ENCODE results near the gene GRM1. TPM values are rescaled to one million over a fixed set of nuclear protein-coding genes. Genes with fewer than 3 reads are reported as not detected.

The GRM1 gene
- total and polyA plus RNA-seq, 2 donors (not counting 1 experiment from before 2014, with no cell fraction given), result not detected

DNA sequence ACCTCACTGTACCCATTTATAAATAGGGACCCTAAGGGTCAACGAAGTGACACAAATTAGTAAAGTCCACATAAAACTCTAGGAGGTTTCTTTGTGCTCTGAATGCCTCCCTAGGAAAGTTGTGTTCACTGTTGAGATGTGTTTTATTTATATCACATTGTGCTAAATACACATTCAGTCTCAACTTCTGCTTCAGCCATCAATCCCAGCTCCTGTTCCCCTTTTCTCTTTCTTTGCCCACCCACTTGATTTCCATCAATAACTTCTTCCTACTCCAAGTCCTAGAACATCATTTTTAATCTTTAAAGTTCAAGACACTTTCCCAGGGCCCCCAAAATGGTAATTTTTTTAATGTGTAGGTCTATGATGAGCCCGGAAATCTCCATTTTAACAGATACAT, 306.5 kb downstream of the GRM1 start:
- H3K4me3 Mint-ChIP-seq, result no peak overlapping the region
- Histone ChIP-seq H3K36me3 (replicated peaks in 1 of 2; ENCODE audit: control extremely low read depth in 1 of 2, control insufficient read depth in 1 of 2, extremely low read depth in 1 of 2, insufficient read depth in 2 of 2, low read length in 1 of 2) (no peaks in the 10 kb centered on the region), H2AFZ (ENCODE audit: insufficient read depth, low read depth, low read length, poor library complexity, severe bottlenecking) (no peak overlapping the region), H3K27ac (ENCODE audit: low read length in 2 of 2) (no peak overlapping the region), H3K4me2 (replicated peaks; ENCODE audit: low read depth, low read length, poor library complexity, severe bottlenecking) (no peak overlapping the region), H3K9me3 (ENCODE audit: control extremely low read depth in 1 of 3, control insufficient read depth in 2 of 3, insufficient read depth in 1 of 3, low read length in 2 of 3) (no peaks in the 10 kb centered on the region), H3K4me3 (ENCODE audit: control extremely low read depth in 1 of 5, extremely low read depth in 1 of 5, insufficient read depth in 1 of 5, low read depth in 2 of 5, low read length in 4 of 5) (no peak overlapping the region), H3K27me3 (replicated peaks in 1 of 4; ENCODE audit: control extremely low read depth in 1 of 4, control insufficient read depth in 3 of 4, insufficient read depth in 4 of 4, low read length in 3 of 4) (no peaks in the 10 kb centered on the region), H3K9ac (ENCODE audit: low read length) (no peak overlapping the region), H4K20me1 (ENCODE audit: control insufficient read depth, insufficient read depth, low read length, poor library complexity, severe bottlenecking) (no peaks in the 10 kb centered on the region), H3K4me1 (ENCODE audit: control insufficient read depth in 2 of 2, insufficient read depth in 2 of 2, low read length in 2 of 2) (no peaks in the 10 kb centered on the region), H3K79me2 (ENCODE audit: control insufficient read depth, insufficient read depth, low read length) (no peaks in the 10 kb centered on the region)
- no peak for ATAC-seq (ENCODE audit: low read depth)
- no CpG with 5 or more reads among the region's 2 CpGs for WGBS (ENCODE audit: insufficient coverage)
- intact Hi-C loops (cut with micrococcal nuclease), result no loop called here
- DNase-seq, result no peak
- no peaks in the 10 kb centered on the region for H3K4me1 Mint-ChIP-seq
- TF ChIP-seq EZH2 (IDR thresholded peaks at IDR 0.05; ENCODE audit: borderline replicate concordance, insufficient read depth, low read depth, low read length, poor library complexity, severe bottlenecking), result no peak
- TF ChIP-seq, protein P1, sequence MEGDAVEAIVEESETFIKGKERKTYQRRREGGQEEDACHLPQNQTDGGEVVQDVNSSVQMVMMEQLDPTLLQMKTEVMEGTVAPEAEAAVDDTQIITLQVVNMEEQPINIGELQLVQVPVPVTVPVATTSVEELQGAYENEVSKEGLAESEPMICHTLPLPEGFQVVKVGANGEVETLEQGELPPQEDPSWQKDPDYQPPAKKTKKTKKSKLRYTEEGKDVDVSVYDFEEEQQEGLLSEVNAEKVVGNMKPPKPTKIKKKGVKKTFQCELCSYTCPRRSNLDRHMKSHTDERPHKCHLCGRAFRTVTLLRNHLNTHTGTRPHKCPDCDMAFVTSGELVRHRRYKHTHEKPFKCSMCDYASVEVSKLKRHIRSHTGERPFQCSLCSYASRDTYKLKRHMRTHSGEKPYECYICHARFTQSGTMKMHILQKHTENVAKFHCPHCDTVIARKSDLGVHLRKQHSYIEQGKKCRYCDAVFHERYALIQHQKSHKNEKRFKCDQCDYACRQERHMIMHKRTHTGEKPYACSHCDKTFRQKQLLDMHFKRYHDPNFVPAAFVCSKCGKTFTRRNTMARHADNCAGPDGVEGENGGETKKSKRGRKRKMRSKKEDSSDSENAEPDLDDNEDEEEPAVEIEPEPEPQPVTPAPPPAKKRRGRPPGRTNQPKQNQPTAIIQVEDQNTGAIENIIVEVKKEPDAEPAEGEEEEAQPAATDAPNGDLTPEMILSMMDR (IDR thresholded peaks at IDR 0.05), result no peak
- ChIA-PET CTCF (no interaction called here), POLR2A (no interaction called here)
- H3K27me3 Mint-ChIP-seq, result no peaks in the 10 kb centered on the region
- H3K9me3 Mint-ChIP-seq (ENCODE audit: insufficient read depth), result no peaks in the 10 kb centered on the region
- H3K27ac Mint-ChIP-seq, result no peak overlapping the region

DNA sequence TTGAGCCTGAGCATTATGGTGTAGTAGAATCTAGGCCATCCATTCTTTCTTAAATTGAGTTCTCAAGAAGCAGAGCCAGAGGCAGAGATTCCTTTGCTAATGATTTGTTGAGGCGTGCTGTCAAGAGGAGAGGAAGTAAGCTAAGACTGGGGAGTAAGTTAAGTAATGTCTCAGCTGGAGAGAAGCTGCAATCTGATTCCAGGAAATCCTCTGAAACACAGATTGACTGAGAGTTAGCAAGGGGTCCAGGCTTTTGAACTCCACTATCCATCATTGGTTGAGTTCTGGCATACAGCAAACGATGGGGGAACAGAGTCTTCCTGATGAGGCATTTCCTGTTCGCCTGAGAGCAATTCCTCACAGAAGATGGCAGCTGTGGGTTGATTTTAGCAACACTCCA, 307.3 kb downstream of the GRM1 start:
- Histone ChIP-seq H3K79me2 (ENCODE audit: control insufficient read depth, insufficient read depth, low read length) (no peaks in the 10 kb centered on the region), H3K9me3 (ENCODE audit: control extremely low read depth in 1 of 3, control insufficient read depth in 2 of 3, insufficient read depth in 1 of 3, low read length in 2 of 3) (no peaks in the 10 kb centered on the region), H3K27me3 (replicated peaks in 1 of 4; ENCODE audit: control extremely low read depth in 1 of 4, control insufficient read depth in 3 of 4, insufficient read depth in 4 of 4, low read length in 3 of 4) (no peaks in the 10 kb centered on the region), H3K4me1 (ENCODE audit: control insufficient read depth in 2 of 2, insufficient read depth in 2 of 2, low read length in 2 of 2) (no peaks in the 10 kb centered on the region), H3K4me3 (ENCODE audit: control extremely low read depth in 1 of 5, extremely low read depth in 1 of 5, insufficient read depth in 1 of 5, low read depth in 2 of 5, low read length in 4 of 5) (no peak overlapping the region), H3K9ac (ENCODE audit: low read length) (no peak overlapping the region), H4K20me1 (ENCODE audit: control insufficient read depth, insufficient read depth, low read length, poor library complexity, severe bottlenecking) (no peaks in the 10 kb centered on the region), H3K4me2 (replicated peaks; ENCODE audit: low read depth, low read length, poor library complexity, severe bottlenecking) (no peak overlapping the region), H3K36me3 (replicated peaks in 1 of 2; ENCODE audit: control extremely low read depth in 1 of 2, control insufficient read depth in 1 of 2, extremely low read depth in 1 of 2, insufficient read depth in 2 of 2, low read length in 1 of 2) (no peaks in the 10 kb centered on the region), H2AFZ (ENCODE audit: insufficient read depth, low read depth, low read length, poor library complexity, severe bottlenecking) (no peak overlapping the region), H3K27ac (ENCODE audit: low read length in 2 of 2) (no peak overlapping the region)
- DNase-seq (no peak), ATAC-seq (ENCODE audit: low read depth) (no peak)
- H3K27me3 Mint-ChIP-seq, result no peaks in the 10 kb centered on the region
- no peak overlapping the region for H3K4me3 Mint-ChIP-seq
- CTCF ChIA-PET, result no interaction called here
- WGBS (ENCODE audit: insufficient coverage), result 100% methylated on average over 2 of the region's 3 CpGs
- H3K27ac Mint-ChIP-seq, result no peak overlapping the region
- POLR2A ChIA-PET, result no interaction called here
- H3K4me1 Mint-ChIP-seq, result no peaks in the 10 kb centered on the region
- TF ChIP-seq, protein P1 (IDR thresholded peaks at IDR 0.05), result no peak
- TF ChIP-seq EZH2 (IDR thresholded peaks at IDR 0.05; ENCODE audit: borderline replicate concordance, insufficient read depth, low read depth, low read length, poor library complexity, severe bottlenecking), result no peak
- no peaks in the 10 kb centered on the region for H3K9me3 Mint-ChIP-seq (ENCODE audit: insufficient read depth)
- intact Hi-C loops (cut with micrococcal nuclease), result no loop called here

Measured in B cell (primary cell).